Neural cell (in vitro differentiated cells): ENCODE measurements around the gene PACSIN2.

Experiments used
- CTCF ChIP-seq: fragments of 450-650 bp; IDR thresholded peaks from 2 replicates; pipeline ENCODE4 v1.5.1; 2014; ENCODE audit warnings: antibody characterized with exemption, mild to moderate bottlenecking, moderate library complexity; ENCODE audit not compliant: poor library complexity, severe bottlenecking
- EP300 ChIP-seq: fragments of 450-650 bp; conservative IDR thresholded peaks from 2 replicates; pipeline ENCODE4 v1.6.1; 2014; ENCODE audit warnings: antibody characterized with exemption, mild to moderate bottlenecking, moderate library complexity; ENCODE audit not compliant: poor library complexity, severe bottlenecking
- EZH2 ChIP-seq: fragments of 200-600, 300-800 bp; shearing (Covaris generic), sonication (generic); IDR thresholded peaks from 2 replicates; pipeline ENCODE4 v1.6.1; 2014; ENCODE audit warnings: antibody characterized with exemption, low read length, borderline replicate concordance, mild to moderate bottlenecking; ENCODE audit not compliant: insufficient read depth, poor library complexity, severe bottlenecking
- POLR2AphosphoS5 ChIP-seq: IDR thresholded peaks from 2 replicates; pipeline ENCODE4 v1.6.1; 2012
- RAD21 ChIP-seq: fragments of 450-650 bp; conservative IDR thresholded peaks from 2 replicates; pipeline ENCODE4 v1.6.1; 2014; ENCODE audit warnings: antibody characterized with exemption, mild to moderate bottlenecking, moderate library complexity
- REST ChIP-seq: IDR thresholded peaks from 2 replicates; pipeline ENCODE4 v1.6.1; 2012; ENCODE audit warnings: borderline replicate concordance
- SMC3 ChIP-seq: fragments of 450-650 bp; conservative IDR thresholded peaks from 2 replicates; pipeline ENCODE4 v1.6.1; 2014; ENCODE audit warnings: antibody characterized with exemption, mild to moderate bottlenecking, moderate library complexity; ENCODE audit not compliant: poor library complexity
- TAF1 ChIP-seq: IDR thresholded peaks from 2 replicates; pipeline ENCODE4 v1.6.1; 2012; ENCODE audit warnings: low read depth

GRCh38 chr22:42883970-42884369, 131.0 kb downstream of the PACSIN2 start:
- TF ChIP-seq CTCF (no peak), EZH2 (no peak), SMC3 (no peak), POLR2AphosphoS5 (no peak), REST (no peak), TAF1 (no peak), EP300 (no peak), RAD21 (no peak)
